Lower leg skin (tissue), 3 donors: Measurements from ENCODE around the gene LCP1.

Source experiments
- CTCF ChIP-seq, 3 donors: fragments of 450-650 bp; IDR thresholded peaks; one replicate each; pipeline ENCODE4 v1.5.1; 2016; ENCODE audit warnings: antibody characterized with exemption in 3 of 3, mild to moderate bottlenecking in 3 of 3, moderate library complexity in 2 of 3
- POLR2A ChIP-seq, 2 donors: fragments of 450-650 bp; IDR thresholded peaks; one replicate each; pipeline ENCODE4 v1.6.1; 2016 to 2017; ENCODE audit warnings: antibody characterized with exemption in 2 of 2, mild to moderate bottlenecking in 1 of 2, moderate library complexity in 1 of 2

- TF ChIP-seq CTCF (IDR thresholded peaks at IDR 0.05) (no peak), POLR2A (IDR thresholded peaks at IDR 0.05) (no peak)
Measured at GRCh38 chr13:46181377-46181839, 569 bp downstream of the LCP1 start.
